Gastroesophageal sphincter (tissue), 3 donors: ENCODE data around the gene PIGU.
"Not testable (repeated sequence)": the region's sequence is repeated elsewhere in the genome, so short reads cannot be mapped to it uniquely, and the experiment has no call there.

Experiments used
- CTCF ChIP-seq, 4 experiments: fragments of 200-600 bp in 2 of 4; fragments of 450-650 bp in 2 of 4; sonication (generic) in 1 of 4; IDR thresholded peaks; one replicate each; pipeline ENCODE4 v1.5.1; 2017 to 2019; ENCODE audit warnings: antibody characterized with exemption in 4 of 4, mild to moderate bottlenecking in 2 of 4, moderate library complexity in 2 of 4
- POLR2A ChIP-seq, 2 donors: fragments of 450-650 bp; IDR thresholded peaks; one replicate each; pipeline ENCODE4 v1.6.1; 2017; ENCODE audit warnings: antibody characterized with exemption in 2 of 2, mild to moderate bottlenecking in 2 of 2, moderate library complexity in 1 of 2

GRCh38 chr20:34713944-34714515 is 37.1 kb upstream of the PIGU start:
- TF ChIP-seq CTCF, POLR2A (IDR thresholded peaks at IDR 0.05): not testable (repeated sequence)
